ENCODE measurements around the gene IFNAR1.

Gene IFNAR1

GRCh38 chr21:33324291-33325221 lies at the start of gene IFNAR1:
Gene IFNAR1 (plus strand): TSS chr21:33324970. CDS start chr21:33325056, 86 bp downstream.
- TF ChIP-seq MAX (IDR thresholded peaks at IDR 0.05; ENCODE audit: low read depth, low read length), result peak; percentile 85
- peak; percentile 89 for TF ChIP-seq POLR2A (IDR thresholded peaks at IDR 0.05; ENCODE audit: extremely low read depth, insufficient read length)
- TF ChIP-seq MYC (IDR thresholded peaks at IDR 0.05; ENCODE audit: low read depth, low read length), result peak; percentile 64
- no peak for TF ChIP-seq CTCF (IDR thresholded peaks at IDR 0.05; ENCODE audit: low read depth, low read length)
- H3K4me3 ChIP-seq (ENCODE audit: low read depth, low read length), result peak within 1 kb of the TSS; percentile 75
- DNase-seq (ENCODE audit: low read depth), result peak; percentile 99

- TF ChIP-seq CTCF (IDR thresholded peaks at IDR 0.05; ENCODE audit: low read depth, low read length) (no peak), MAX (IDR thresholded peaks at IDR 0.05; ENCODE audit: low read depth, low read length) (no peak), POLR2A (IDR thresholded peaks at IDR 0.05; ENCODE audit: extremely low read depth, insufficient read length) (no peak), MYC (IDR thresholded peaks at IDR 0.05; ENCODE audit: low read depth, low read length) (no peak)
- H3K4me3 ChIP-seq (ENCODE audit: low read depth, low read length), result no peak overlapping the region
- DNase-seq (ENCODE audit: low read depth), result no peak
These were observed 46.0 kb upstream of the IFNAR1 start for GRCh38 chr21:33278721-33279120.

GRCh38 chr21:33279330-33279820 lies 45.4 kb upstream of the IFNAR1 start:
- no peak overlapping the region for H3K4me3 ChIP-seq (ENCODE audit: low read depth, low read length)
- no peak for TF ChIP-seq POLR2A (IDR thresholded peaks at IDR 0.05; ENCODE audit: extremely low read depth, insufficient read length)
- no peak for TF ChIP-seq MYC (IDR thresholded peaks at IDR 0.05; ENCODE audit: low read depth, low read length)
- TF ChIP-seq MAX (IDR thresholded peaks at IDR 0.05; ENCODE audit: low read depth, low read length), result no peak
- TF ChIP-seq CTCF (IDR thresholded peaks at IDR 0.05; ENCODE audit: low read depth, low read length), result no peak
- no peak for DNase-seq (ENCODE audit: low read depth)

GRCh38 chr21:33281096-33281652 lies 43.6 kb upstream of the IFNAR1 start:
- no peak overlapping the region for H3K4me3 ChIP-seq (ENCODE audit: low read depth, low read length)
- no peak for DNase-seq (ENCODE audit: low read depth)
- TF ChIP-seq MAX (IDR thresholded peaks at IDR 0.05; ENCODE audit: low read depth, low read length), result no peak
- no peak for TF ChIP-seq CTCF (IDR thresholded peaks at IDR 0.05; ENCODE audit: low read depth, low read length)
- no peak for TF ChIP-seq MYC (IDR thresholded peaks at IDR 0.05; ENCODE audit: low read depth, low read length)
- no peak for TF ChIP-seq POLR2A (IDR thresholded peaks at IDR 0.05; ENCODE audit: extremely low read depth, insufficient read length)

- DNase-seq (ENCODE audit: low read depth), result no peak
- H3K4me3 ChIP-seq (ENCODE audit: low read depth, low read length), result no peak overlapping the region
- TF ChIP-seq MAX (IDR thresholded peaks at IDR 0.05; ENCODE audit: low read depth, low read length) (no peak), POLR2A (IDR thresholded peaks at IDR 0.05; ENCODE audit: extremely low read depth, insufficient read length) (no peak), MYC (IDR thresholded peaks at IDR 0.05; ENCODE audit: low read depth, low read length) (no peak), CTCF (IDR thresholded peaks at IDR 0.05; ENCODE audit: low read depth, low read length) (no peak)
These were observed 41.6 kb upstream of the IFNAR1 start for GRCh38 chr21:33283203-33283602.

All from NB4 (cell line).